ENCODE data around the gene MAD2L2.

The MAD2L2 gene

DNA sequence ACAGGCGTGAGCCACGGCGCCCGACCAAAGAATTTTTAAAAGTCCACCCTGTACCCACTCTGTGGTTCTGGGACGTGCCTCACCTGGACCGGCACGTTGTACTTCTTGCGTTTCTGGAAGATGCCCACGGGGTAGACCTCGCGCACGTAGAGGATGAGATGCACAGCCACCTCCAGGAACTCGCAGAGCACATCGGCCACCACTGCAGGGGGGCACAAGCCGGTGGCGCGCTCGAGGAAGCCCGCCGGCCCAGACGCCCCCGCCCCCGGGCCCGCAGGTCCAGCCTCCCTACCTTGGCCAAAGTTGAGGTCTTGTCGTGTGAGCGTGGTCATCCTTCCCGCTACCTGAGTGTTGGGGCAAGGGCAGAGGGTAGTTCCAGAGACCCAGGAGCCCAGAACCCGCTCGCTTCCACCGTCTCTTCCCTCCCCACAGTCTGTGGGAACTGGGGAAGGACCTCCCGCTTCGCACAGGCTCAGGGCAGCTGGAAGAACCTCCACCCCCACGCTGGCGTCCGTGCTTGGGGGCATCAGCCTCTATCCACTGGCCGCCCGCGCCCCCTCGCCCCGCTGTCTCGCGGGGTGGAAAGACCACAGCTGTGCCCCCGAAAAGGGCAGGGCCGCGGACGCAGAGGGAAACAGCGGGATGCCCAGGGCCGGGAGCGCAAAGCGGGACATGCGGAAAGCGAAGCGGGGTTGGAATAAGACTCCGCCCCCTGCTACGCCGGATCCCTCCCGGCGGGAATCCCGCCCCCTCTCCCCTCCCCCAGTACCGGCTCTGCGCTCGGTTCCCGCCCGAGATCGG is 478 bp downstream of the MAD2L2 start:
- peak; percentile 59 for DNase-seq

DNA sequence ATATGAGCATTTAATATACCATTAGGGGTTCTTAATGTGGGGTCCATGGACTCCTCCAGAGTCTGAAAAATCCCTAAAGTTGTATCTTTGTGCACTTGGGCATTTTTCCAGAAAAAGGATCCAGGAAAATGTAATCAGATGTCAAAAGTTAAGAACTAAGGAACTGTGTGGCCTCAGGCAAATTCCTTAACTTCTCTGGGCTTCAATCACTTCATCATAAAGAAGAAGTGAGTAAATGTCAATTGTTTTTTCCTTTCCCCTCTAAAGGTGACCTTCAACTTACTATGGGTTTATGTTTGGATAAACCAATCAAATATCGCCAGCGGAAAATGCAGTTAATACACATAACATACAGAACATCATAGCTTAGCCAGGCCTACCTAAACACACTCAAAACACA is 2.5 kb downstream of the MAD2L2 start:
- DNase-seq, result no peak

DNA sequence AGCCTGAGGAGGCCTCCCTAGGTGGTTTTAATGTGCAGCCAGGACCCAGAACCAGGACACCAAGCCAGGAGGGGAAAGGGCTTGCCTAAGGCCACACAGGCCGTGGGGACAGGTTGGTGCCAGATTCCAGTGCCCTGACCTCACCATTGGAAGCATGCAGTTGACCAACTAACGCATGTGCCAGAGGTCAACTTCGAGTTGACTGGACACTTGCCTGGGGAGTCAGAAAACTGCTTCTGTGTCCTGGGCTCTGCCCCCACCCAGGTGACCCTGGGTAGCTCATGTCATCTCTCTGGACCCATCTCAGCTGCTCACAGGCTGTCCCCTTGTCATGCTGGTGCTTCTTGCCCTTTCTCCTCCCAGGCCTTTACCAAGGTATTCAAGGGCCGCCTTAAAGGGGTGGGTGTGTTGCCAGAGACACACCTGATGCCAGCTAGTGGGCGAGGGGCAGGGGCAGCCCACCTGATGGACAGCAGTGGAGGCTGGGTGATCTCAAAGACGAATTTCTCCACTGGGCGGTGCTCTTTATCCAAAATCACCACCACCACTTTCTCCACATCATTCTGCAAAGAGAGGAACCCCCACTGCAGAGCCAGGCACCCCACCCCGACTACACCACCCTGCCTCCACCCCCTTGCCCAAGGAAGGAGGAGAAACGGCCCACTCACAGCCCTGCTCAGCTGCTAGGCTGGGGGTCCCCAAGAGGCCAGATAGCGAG is 4.4 kb downstream of the MAD2L2 start:
- DNase-seq, result no peak

DNA sequence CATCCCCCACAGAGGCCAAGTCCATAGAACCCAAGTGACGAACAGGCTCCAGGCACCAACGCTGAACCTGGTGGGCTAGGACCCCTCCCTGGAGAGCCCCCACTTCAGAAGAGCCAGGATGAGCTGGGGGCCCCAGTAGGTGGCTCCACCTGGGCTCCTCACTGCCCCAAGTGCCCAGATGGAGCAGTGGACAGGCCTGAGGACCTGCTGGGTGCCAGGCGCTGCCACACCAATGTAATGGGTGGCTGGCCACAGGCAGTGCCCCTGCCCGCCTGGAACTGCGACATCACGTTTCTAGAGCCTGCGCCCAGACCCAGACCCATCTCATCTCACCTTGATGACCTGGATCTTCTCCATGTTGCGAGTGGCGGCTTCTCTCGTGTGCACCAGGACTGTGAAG is 5.6 kb downstream of the MAD2L2 start:
- no peak for DNase-seq

DNA sequence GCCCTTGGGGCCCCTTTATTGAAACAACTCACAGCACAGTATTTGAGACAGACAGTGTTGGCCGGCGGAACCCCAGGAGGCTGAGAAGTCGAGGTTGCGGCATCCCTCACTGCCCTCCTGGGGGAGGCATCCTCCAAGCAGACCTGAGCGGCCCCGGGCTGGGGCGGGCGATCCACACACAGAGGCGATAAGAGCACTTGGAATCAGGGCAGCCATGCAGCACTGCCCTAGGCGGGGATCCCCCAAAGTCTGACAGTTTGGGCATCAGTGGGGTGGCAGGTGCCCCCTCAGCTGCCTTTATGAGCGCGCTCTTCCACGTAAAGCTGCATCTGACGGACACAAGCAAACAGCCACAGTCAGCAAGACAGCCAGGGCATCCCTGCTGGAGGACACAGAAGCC is 6.5 kb downstream of the MAD2L2 start:
- DNase-seq, result no peak

DNA sequence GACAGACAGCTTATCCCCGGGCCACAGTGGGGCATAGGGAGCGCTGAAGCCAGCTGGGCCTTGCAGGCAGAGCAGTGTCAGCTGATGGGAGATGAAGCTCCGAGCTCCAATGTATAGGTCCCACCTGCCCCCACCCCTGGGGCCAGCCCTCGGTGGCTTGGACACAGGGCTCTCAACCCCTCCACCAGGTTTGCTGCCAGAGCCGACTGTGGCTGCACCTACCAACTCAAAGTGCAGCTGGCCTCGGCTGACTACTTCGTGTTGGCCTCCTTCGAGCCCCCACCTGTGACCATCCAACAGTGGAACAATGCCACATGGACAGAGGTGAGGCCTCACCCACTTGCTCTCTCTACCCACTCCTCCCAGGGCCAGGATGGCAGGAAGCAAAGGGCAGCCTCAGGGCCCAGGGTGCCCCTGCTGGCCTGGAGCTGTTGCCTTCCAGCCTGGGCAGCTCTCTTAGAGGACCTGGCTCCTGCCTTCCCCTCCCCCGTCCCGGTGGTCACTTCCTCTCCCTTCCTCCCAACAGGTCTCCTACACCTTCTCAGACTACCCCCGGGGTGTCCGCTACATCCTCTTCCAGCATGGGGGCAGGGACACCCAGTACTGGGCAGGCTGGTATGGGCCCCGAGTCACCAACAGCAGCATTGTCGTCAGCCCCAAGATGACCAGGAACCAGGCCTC is 7.7 kb downstream of the MAD2L2 start:
- no peak for DNase-seq

DNA sequence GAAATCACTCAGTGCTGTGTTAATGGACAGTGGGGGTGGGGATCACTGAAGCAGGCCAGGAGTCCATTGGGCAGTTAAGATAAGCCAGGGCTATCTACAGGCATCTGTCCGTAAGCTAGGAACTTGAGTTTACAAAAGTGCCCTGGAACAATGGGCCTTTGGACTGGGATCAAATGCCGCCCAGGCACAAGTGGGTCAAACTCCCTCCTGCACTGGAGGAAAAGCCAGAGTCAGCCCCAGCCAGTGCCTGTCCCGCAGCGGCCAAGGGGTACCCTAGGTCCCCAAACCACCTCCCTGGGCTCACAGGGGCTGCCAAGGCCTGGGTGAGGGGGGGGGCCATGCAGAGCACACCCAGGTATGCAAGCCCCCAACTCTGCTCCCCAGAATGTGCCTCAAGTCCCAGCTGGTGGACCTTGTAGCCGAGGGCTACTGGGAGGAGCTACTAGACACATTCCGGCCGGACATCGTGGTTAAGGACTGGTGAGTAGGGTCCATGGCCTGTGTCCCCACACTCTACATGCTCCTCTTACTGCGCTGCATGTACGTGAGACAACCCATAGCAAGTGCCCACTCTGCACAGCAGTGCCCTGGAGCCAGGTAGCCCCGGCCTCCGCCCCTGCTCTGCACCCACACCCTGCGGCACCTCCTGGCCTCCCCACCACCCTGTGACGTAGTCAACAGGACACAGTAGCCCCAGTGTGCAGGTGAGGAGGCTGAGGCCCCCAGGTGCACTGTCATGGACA is 9.2 kb downstream of the MAD2L2 start:
- DNase-seq, result no peak

DNA sequence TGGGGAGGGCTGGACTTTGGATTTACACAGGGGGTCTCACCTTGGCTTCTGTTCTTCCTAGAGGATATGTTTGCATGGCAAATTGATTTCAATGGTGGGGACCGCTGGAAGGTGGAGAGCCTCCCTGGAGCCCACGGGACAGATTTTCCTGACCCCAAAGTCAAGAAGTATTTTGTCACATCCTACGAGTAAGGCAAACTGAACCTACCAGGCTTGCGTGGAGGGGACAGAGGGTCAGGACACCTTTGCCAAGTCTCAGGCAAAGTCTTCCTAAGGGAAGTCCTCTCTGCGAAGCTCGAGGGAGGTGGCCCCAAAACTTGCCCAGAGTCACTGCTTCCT is 9.8 kb downstream of the MAD2L2 start:
- DNase-seq, result no peak

DNA sequence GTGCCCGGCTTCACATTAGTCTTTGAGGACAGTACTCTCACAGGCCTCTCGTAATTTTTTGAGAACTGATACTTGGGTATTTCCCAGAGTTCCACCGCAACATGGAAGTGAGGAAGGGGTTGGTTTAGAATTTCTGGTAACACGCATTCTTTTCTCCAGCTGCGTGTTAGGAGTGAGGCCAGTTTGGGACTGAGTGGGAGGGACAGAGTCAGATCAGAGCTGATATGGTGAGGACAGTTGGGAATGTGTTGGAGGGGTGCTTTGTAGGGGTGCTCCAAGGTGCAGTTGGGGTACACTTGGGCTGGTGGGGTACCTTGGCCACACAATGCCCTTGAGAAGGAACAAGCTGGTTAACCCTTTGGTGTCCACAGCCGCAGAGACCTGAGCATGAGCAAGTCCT is 10.2 kb downstream of the MAD2L2 start:
- DNase-seq, result no peak

DNA sequence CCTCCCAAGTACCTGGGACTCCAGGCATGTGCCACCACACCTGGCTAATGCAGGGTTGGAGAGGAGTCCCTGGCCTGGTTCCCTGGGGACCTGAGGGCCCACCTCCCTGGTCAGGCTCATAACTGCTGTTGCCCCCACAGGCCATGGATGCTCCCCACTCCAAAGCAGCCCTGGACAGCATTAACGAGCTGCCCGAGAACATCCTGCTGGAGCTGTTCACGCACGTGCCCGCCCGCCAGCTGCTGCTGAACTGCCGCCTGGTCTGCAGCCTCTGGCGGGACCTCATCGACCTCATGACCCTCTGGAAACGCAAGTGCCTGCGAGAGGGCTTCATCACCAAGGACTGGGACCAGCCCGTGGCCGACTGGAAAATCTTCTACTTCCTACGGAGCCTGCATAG is 12.4 kb downstream of the MAD2L2 start:
- DNase-seq, result no peak

DNA sequence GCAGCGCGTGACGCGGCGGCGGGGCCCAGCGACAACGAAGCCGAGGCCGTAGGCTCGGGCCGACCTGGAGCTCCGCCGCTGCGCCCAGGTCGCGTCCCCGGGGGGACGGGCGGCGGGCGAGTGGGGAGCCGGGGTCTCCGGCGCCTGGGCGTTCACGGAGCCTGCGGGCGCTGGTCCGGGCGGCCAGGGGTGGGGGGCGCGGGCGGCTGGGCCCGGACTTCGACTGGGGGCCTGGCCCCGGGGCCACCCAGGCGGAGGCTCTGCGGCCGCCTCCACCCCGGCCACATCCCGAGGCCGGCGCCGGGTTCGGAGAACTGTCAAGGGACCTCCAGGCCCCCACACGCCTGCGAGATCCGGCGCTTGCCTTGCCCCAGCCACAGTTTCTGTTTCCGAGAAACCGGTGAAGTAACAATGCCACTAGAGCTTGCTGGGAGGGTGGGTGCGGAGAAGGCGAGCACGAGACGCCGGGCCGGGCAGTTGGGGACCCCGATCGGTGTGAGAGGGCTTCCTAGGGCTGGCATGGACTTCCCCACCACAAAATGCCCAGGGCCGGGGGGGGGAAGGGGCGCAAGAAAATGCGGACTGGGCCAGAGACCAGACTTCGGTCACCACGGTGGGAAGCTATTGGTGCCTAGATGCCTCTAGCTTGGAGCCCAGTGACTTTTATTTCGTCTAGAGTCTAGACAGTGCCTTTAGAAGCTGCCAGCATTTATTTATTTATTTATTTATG is 16.4 kb downstream of the MAD2L2 start:
- DNase-seq, result no peak

DNA sequence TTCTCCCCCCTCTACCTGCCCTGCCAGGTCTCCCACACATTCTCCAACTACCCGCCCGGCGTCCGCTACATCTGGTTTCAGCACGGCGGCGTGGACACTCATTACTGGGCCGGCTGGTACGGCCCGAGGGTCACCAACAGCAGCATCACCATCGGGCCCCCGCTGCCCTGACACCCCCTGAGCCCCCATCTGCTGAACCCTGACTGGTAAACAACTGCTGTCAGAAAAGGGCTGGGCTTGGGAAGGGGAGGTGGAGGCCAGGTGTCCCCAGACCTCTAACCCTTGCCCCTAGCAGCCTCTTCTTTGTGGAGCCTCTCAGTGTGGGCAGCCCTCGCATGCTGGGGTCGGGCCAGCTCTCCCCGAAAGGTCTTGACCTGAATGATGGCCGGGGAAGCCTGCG is 19.8 kb downstream of the MAD2L2 start:
- DNase-seq, result no peak

DNA sequence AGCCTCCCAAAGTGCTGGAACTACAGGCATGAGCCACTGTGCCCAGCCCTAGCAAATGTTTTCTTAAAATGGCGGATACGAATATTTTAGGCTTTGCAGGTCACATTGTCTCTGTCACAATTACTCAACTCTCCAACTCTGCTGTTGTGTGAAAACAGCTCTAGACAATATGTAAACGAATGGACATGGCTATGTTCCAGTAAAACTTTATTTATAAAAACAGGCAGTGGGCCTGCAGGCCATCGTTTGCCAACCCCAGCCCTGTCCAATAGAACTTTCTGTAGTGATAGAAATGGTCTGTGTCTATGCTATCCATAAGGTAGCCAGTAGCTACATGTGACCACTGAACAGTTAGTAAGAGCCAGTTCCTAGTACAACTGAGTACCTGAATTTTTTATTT is 21.2 kb downstream of the MAD2L2 start:
- no peak for DNase-seq

DNA sequence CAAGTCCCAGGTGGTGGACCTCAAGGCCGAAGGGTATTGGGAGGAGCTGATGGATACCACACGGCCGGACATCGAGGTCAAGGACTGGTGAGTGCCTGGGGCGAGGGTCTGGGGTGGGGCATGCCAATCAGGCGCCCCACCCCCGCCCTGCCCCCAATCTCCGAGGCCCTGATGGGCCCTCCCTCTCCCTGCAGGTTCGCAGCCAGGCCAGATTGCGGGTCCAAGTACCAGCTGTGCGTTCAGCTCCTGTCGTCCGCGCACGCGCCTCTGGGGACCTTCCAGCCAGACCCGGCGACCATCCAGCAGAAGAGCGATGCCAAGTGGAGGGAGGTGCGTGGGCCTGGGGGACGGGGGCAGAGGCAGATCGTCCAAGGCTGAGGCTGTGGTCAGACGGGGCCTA is 22.4 kb downstream of the MAD2L2 start:
- DNase-seq, result no peak

DNA sequence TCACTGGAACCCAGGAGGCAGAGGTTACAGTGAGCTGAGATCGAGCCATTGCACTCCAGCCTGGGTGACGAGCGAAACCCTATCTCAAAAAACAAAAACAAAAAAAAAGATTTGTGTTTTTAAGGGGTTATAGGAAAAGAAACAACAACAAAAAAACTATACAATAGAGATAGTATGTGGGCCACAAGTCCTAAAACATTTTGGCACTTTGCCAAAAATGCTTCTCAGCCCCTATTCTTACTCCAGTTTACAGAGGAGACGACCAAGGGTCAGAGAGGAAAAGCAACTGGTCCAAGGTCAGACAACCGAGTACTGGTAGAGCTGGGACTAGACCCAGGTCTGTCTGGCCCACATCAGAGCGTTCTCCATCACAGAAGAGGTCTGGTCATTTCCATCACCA is 23.3 kb downstream of the MAD2L2 start:
- DNase-seq, result no peak

DNA sequence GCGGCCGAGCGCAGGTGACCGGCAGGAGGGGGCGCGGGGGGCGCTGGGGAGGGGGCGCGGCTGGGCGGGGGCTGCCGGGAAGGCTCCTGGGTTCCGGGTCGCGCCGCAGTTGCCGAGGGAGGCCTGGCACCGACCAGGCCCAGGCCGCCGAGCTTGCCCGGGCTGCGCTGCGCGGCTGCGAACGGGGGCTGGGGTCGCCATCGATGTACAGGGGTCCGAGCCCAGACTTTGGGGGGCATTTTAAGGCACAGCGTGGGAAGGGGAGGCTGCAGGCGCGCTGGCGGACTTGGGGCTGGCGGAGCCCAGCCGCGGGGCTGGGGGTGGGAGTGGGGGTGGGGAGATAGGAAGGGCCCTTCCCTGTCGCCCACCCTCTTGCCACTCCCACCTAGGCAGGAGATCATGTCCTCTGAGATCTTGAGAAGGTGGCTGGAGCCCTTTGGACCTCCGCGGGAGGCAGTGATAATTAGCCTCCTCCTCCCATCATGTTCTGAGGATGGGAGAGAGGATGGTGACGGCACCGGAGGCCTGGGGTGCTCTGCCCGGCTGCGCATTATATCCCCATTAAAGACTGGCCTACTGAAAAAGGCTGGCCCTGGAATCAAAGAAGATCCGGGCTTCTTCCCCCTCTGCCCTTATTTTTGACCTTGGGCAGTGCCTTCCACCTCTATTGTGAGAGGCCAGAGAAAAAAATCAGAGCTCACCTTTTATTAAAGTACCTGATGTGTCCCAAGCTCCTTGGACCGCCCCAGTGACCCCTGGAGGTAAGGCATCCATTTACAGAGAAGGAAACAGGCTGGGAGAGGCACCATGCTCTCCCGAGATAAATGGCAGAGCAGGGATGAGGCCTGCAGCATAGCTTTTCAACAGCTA is 25.8 kb downstream of the MAD2L2 start:
- no peak for DNase-seq

DNA sequence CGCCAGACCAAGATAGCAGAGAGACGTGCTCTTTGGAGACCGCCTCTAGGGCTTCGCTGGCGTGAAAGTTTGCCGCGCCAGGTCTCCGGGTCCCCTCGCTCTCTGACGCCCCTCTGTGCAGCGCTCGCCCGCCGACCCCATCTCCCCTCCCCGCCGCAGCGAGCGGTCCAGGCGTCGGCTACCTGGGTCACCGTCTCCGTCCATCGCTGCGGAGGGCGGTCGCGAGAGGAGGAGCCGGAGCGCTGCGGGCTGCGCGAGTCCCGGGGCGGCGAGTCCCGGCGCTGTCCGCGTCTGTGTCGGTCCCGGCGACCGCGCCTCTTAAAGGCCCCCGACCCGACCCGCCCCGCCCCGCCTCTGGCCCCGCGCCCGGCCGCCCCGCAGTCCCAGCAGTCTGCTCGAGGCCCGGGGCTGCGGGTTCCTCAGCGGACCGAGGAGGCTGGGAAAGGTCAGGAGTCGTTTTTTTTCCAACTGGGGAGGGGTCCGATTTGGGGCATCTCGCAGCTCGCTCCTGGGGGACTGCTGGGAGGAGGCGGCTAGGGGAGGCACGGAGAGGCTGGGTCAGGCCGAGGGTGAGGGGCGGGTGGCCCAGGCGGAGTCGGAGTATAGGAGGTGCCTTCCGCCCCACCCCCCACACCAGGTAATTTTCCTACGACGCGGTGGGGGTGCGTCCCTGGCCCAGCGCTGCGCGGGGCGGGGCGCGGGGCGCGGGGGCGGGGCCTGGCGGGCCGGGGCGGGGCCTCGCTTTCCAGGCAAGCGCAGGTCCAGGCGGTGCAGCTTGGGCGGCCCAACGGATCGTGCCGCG is 26.6 kb downstream of the MAD2L2 start, which contains the start of the genes FBXO2 and FBXO44:
Gene FBXO2, minus strand, starts transcription at position 293 of the 802 bp plus-strand sequence. Its CDS starts 89 bp downstream, at position 204.
Gene FBXO44, plus strand, starts transcription at position 741 of the 802 bp plus-strand sequence. CDS start 959 bp downstream, outside the sequence.
- peak; percentile 26 for DNase-seq

DNA sequence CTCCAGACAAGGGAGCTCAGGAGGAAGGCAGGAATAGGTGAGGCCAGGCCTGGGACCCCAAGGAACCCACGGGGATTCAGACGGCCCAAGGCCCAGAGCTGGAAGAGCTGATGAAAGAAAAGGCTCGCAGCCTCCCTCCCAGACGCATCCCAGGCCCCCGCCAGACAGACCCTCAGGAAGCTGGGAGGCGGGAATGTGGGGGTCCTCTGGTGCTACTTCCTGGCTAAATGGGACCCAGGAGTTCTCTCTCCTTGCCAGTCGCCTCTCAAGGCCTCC is 27.1 kb downstream of the MAD2L2 start:
- DNase-seq, result no peak

DNA sequence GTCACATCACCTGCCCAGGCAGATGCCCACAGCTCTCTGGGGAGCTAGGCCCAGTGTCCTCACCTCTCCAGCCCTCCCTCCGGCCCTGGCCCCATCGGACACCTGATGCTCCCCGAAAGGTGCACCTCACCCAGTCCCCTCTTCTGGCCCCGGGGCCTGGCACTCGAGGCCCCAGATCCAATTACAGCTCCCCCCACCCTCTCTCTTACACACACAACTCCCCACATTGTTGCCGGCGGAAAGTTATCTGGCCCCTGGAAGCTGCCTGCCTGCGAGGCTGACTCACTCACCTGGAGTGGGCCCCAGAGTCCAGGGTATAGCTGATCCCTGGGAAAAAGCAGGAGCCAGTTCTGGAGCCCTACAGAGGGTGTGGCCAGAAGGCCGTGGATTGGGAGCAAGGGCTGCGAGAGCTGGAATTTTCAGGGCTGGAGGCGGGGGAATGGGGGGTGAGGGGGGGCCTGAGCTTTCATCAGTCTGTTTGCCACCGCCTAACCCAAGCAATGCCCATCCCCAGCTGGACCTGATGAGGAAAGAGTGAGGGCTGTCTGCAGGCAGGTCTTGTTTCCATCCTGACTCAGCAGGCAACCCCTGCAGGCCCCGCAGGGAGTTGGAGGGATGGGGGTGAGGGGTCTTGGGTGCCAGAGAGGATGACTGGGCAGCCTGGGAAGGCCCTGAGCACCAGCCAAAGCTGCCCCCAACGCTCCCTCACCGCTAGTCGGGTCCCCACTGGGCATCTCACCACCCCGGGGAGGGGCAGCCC is 27.7 kb downstream of the MAD2L2 start:
- DNase-seq, result no peak

DNA sequence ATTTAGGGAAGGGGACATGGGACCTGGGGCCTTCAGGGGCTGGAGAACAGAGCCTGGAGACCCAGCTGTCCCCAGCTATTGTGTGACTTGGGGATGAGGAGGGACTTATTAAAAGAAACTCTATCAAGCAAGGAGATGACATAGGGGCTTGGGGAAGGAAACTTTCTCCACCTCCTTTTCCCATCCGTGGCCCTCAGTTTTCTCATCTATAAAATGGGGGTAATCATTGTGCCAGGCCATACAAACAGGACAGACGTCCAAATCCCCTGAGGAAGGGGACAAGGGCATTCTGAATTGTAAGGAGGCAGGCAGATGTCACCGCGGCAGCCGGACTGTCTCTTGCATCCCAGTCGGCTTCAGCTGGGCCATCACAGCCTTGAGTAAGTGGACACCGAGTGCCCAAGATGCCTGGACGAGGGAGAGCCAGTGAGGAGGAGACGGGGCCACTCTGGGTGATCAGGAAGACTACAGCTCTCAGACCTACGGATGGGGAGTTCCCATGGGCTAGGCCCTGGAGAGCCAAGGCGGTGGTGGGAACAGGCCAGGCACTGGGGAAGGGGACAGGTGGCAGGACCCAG is 28.7 kb downstream of the MAD2L2 start:
- no peak for DNase-seq

All from COR-L47 (cell line).